Lung (tissue), 12 donors: ENCODE data around the gene RALGPS2. TPM values are rescaled to one million over a fixed set of nuclear protein-coding genes. Genes with fewer than 3 reads are reported as not detected.

ENCODE experiments used
- ATAC-seq: fragments of 200-7000 bp; cut with Tn5 transposase; one replicate; pipeline ENCODE4 v1.9.1; 2020; ENCODE audit warnings: moderate number of reproducible peaks; ENCODE audit not compliant: insufficient read depth, low FRiP score
- DNase-seq, 3 donors: peaks; one replicate each; pipeline ENCODE4 v3.0.0-alpha.2; 2013 to 2017
- H3K27ac ChIP-seq, 2 donors: one replicate each; pipeline ENCODE4 v1.5.1; 2013; ENCODE audit warnings: mild to moderate bottlenecking in 2 of 2, moderate library complexity in 2 of 2, control low read depth in 1 of 2, inconsistent platforms in 1 of 2, low read depth in 1 of 2, low read length in 1 of 2
- H3K27me3 ChIP-seq, 3 donors: one replicate each; pipeline ENCODE4 v1.5.1; 2013; ENCODE audit warnings: low read length in 2 of 3; ENCODE audit not compliant: control insufficient read depth in 3 of 3, insufficient read depth in 3 of 3
- H3K36me3 ChIP-seq, 4 donors: one replicate each; pipeline ENCODE4 v1.5.1; 2013; ENCODE audit warnings: low read length in 4 of 4, mild to moderate bottlenecking in 1 of 4, moderate library complexity in 1 of 4; ENCODE audit not compliant: control insufficient read depth in 4 of 4, insufficient read depth in 4 of 4
- H3K4me1 ChIP-seq, 5 donors: one replicate each; pipeline ENCODE4 v1.5.1; 2013; ENCODE audit warnings: low read length in 5 of 5, mild to moderate bottlenecking in 2 of 5, moderate library complexity in 1 of 5; ENCODE audit not compliant: control insufficient read depth in 5 of 5, insufficient read depth in 5 of 5
- H3K4me3 ChIP-seq: one replicate; pipeline ENCODE4 v1.5.1; 2013; ENCODE audit warnings: mild to moderate bottlenecking, control low read depth, moderate library complexity
- H3K9ac ChIP-seq, 2 donors: one replicate each; pipeline ENCODE4 v1.5.1; 2013; ENCODE audit warnings: low read length in 2 of 2, control low read depth in 1 of 2; ENCODE audit not compliant: insufficient read depth in 1 of 2
- H3K9me3 ChIP-seq, 4 donors: one replicate each; pipeline ENCODE4 v1.5.1; 2013; ENCODE audit warnings: low read length in 3 of 4, mild to moderate bottlenecking in 1 of 4, moderate library complexity in 1 of 4; ENCODE audit not compliant: control insufficient read depth in 4 of 4, insufficient read depth in 3 of 4
- CTCF ChIP-seq: IDR thresholded peaks from 2 replicates; pipeline ENCODE4 v1.5.1; 2012; ENCODE audit warnings: mild to moderate bottlenecking; ENCODE audit errors: control extremely low read depth, extremely low read depth
- WGBS, 2 donors: extraction: QIAGEN DNeasy Blood & Tissue Kit; methylation state at CpG; one replicate each; pipeline ENCODE4 v1.1.7; 2013; 5-methylcytosine and 5-hydroxymethylcytosine counted together
- polyA plus RNA-seq, 2 donors: library from polyadenylated mRNA; stranded (reverse); fragments of 200-250 nt; gene quantifications; one replicate each; pipeline ENCODE4 v1.2.1, GENCODE V29; 2013
- total RNA-seq, 2 donors: library from RNA; depleted of rRNA in 1 of 2; stranded (reverse); fragments of >200 nt in 1 of 2; gene quantifications; one replicate each; pipeline ENCODE4 v1.2.1, GENCODE V29; 2014 to 2021
- donor health status: control.
- donor health status: control.
- donor health status: Bipolar disorder and iron deficiency.
- donor health status: healthy.
- donor health status: DM: yes; HTN: yes; CAD: no.

RALGPS2 gene
- total and polyA plus RNA-seq, 4 donors: 1.2 to 33.2 (median 5.1) TPM

GRCh38 chr1:178738780-178739179 lies 13.7 kb downstream of the RALGPS2 start:
- 83 to 93% methylated on average over 1 of the region's 1 CpG for WGBS, 2 donors
- Histone ChIP-seq H3K36me3 (peaks cover 0 to 6% (median 2%) of the 10 kb centered on the region in 4 donors), H3K27me3 (no peaks in the 10 kb centered on the region), H3K9me3 (no peaks in the 10 kb centered on the region), H3K4me3 (no peak overlapping the region), H3K9ac (no peak overlapping the region), H3K4me1 (peaks cover 0 to 6% (median 0%) of the 10 kb centered on the region in 5 donors), H3K27ac (no peak overlapping the region)
- no peak for TF ChIP-seq CTCF
- DNase-seq: no peak
- ATAC-seq: no peak

- TF ChIP-seq CTCF: no peak
- no peak for ATAC-seq
Measured at GRCh38 chr1:178739285-178740045, 14.4 kb downstream of the RALGPS2 start.

GRCh38 chr1:178740491-178740890 lies 15.4 kb downstream of the RALGPS2 start:
- DNase-seq (no peak), ATAC-seq (no peak)
- H3K36me3 ChIP-seq: peaks cover 0 to 6% (median 2%) of the 10 kb centered on the region in 4 donors
- no peak overlapping the region for H3K4me3 ChIP-seq
- TF ChIP-seq CTCF: no peak
- no peaks in the 10 kb centered on the region for H3K9me3 ChIP-seq
- H3K27ac ChIP-seq: no peak overlapping the region
- WGBS, 2 donors: 94 to 97% methylated on average over 1 of the region's 1 CpG
- H3K9ac ChIP-seq: no peak overlapping the region
- H3K4me1 ChIP-seq: peaks cover 0 to 6% (median 0%) of the 10 kb centered on the region in 5 donors
- no peaks in the 10 kb centered on the region for H3K27me3 ChIP-seq

More at GRCh38 chr1:178739285-178740045, 14.4 kb downstream of the RALGPS2 start:
- no peak overlapping the region for H3K9ac ChIP-seq
- H3K27ac ChIP-seq: no peak overlapping the region
- 87 to 92% methylated on average over 4 of the region's 4 CpGs for WGBS, 2 donors
- no peaks in the 10 kb centered on the region for H3K27me3 ChIP-seq
- DNase-seq: no peak
- H3K4me3 ChIP-seq: no peak overlapping the region
- H3K4me1 ChIP-seq: peaks cover 0 to 6% (median 0%) of the 10 kb centered on the region in 5 donors
- H3K36me3 ChIP-seq: peaks cover 0 to 6% (median 2%) of the 10 kb centered on the region in 4 donors
- H3K9me3 ChIP-seq: no peaks in the 10 kb centered on the region

- TF ChIP-seq CTCF: no peak
- Histone ChIP-seq H3K9me3 (no peaks in the 10 kb centered on the region), H3K36me3 (peaks cover 0 to 6% (median 2%) of the 10 kb centered on the region in 4 donors), H3K27me3 (no peaks in the 10 kb centered on the region), H3K4me1 (peaks cover 0 to 6% (median 0%) of the 10 kb centered on the region in 5 donors), H3K9ac (no peak overlapping the region), H3K4me3 (no peak overlapping the region), H3K27ac (no peak overlapping the region)
- ATAC-seq (no peak), DNase-seq (no peak)
- WGBS, 2 donors: 94 to 100% methylated on average over 1 of the region's 1 CpG
Measured at GRCh38 chr1:178740924-178741323, 15.9 kb downstream of the RALGPS2 start.
